ENCODE data around the gene KCNQ1.
A peak's percentile ranks its signal among the peaks of the same experiment; 100 is the strongest.
"Not testable (repeated sequence)": the region's sequence is repeated elsewhere in the genome, so short reads cannot be mapped to it uniquely, and the experiment has no call there.

The KCNQ1 gene

GRCh38 chr11:2594267-2594666 is 149.5 kb downstream of the KCNQ1 start:
- DNase-seq: no peak

GRCh38 chr11:2595204-2595603 is 150.4 kb downstream of the KCNQ1 start:
- DNase-seq: no peak

- no peak for DNase-seq
These were observed 154.9 kb downstream of the KCNQ1 start for GRCh38 chr11:2599561-2600189.

- DNase-seq: no peak
These were observed 164.5 kb downstream of the KCNQ1 start for GRCh38 chr11:2609345-2609744.

GRCh38 chr11:2612884-2613571 is 168.2 kb downstream of the KCNQ1 start:
- DNase-seq: no peak

- DNase-seq: no peak
These were observed 177.1 kb downstream of the KCNQ1 start for GRCh38 chr11:2621894-2622293.

GRCh38 chr11:2625183-2625582 is 180.4 kb downstream of the KCNQ1 start:
- no peak for DNase-seq

GRCh38 chr11:2630679-2631078 is 185.9 kb downstream of the KCNQ1 start:
- no peak for DNase-seq

GRCh38 chr11:2631161-2631560 is 186.4 kb downstream of the KCNQ1 start:
- no peak for DNase-seq

- DNase-seq: not testable (repeated sequence)
These were observed 195.0 kb downstream of the KCNQ1 start for GRCh38 chr11:2639763-2640162.

- no peak for DNase-seq
These were observed 196.8 kb downstream of the KCNQ1 start for GRCh38 chr11:2641623-2642022.

GRCh38 chr11:2643746-2644145 is 198.9 kb downstream of the KCNQ1 start:
- no peak for DNase-seq

- peak; percentile 15 for DNase-seq
These were observed 200.3 kb downstream of the KCNQ1 start for GRCh38 chr11:2644844-2645778.

GRCh38 chr11:2645779-2646118 is 200.9 kb downstream of the KCNQ1 start:
- no peak for DNase-seq

GRCh38 chr11:2647167-2647566 is 202.4 kb downstream of the KCNQ1 start:
- no peak for DNase-seq

- no peak for DNase-seq
These were observed 203.1 kb downstream of the KCNQ1 start for GRCh38 chr11:2647953-2648352.

- no peak for DNase-seq
These were observed 204.6 kb downstream of the KCNQ1 start for GRCh38 chr11:2649400-2649799.

- DNase-seq: no peak
These were observed 205.0 kb downstream of the KCNQ1 start for GRCh38 chr11:2649848-2650247.

GRCh38 chr11:2650343-2650867 is 205.6 kb downstream of the KCNQ1 start:
- DNase-seq: no peak

GRCh38 chr11:2651054-2651617 is 206.3 kb downstream of the KCNQ1 start:
- no peak for DNase-seq

- DNase-seq: peak; percentile 73
These were observed 207.0 kb downstream of the KCNQ1 start for GRCh38 chr11:2651826-2652271.

- DNase-seq: peak; percentile 26
These were observed 207.8 kb downstream of the KCNQ1 start for GRCh38 chr11:2652333-2653197.

Measured in right hindlimb (tissue), 1 donor.